ENCODE measurements around the gene PARP2. TPM values are rescaled to one million over a fixed set of nuclear protein-coding genes. Genes with fewer than 3 reads are reported as not detected.

The PARP2 gene
- total and polyA plus RNA-seq, 8 donors: 18.0 to 68.4 (median 59.0) TPM

- DNase-seq: no peak
- intact Hi-C loops (cut with DNase I): no loop called here
- H3K9me3 ChIP-seq: no peaks in the 10 kb centered on the region
- TF ChIP-seq CTCF (IDR thresholded peaks at IDR 0.05): no peak
- no peak for ATAC-seq
- H3K36me3 ChIP-seq: peaks cover 0 to 48% of the 10 kb centered on the region in 2 donors
- no peaks in the 10 kb centered on the region for H3K27me3 ChIP-seq
- H3K27ac ChIP-seq: no peak overlapping the region
- peaks cover 0 to 20% of the 10 kb centered on the region in 2 donors for H3K4me1 ChIP-seq
- no peak overlapping the region for H3K4me3 ChIP-seq
Measured at GRCh38 chr14:20302042-20302755, 41.2 kb upstream of the PARP2 start.

- ATAC-seq: peak; percentile 100
- TF ChIP-seq CTCF (IDR thresholded peaks at IDR 0.05): peak; percentile 90 to 94
- peaks cover 0 to 20% of the 10 kb centered on the region in 2 donors for H3K4me1 ChIP-seq
- H3K27ac ChIP-seq: peak within 1 kb of the TSS in 1 of 2 donors; percentile 74
- peak; percentile 84 to 93 (median 91) for DNase-seq
- H3K9me3 ChIP-seq: no peaks in the 10 kb centered on the region
- intact Hi-C loops (cut with DNase I): no loop called here
- peak within 1 kb of the TSS; percentile 77 to 81 for H3K4me3 ChIP-seq
- peaks cover 0 to 16% of the 10 kb centered on the region in 2 donors for H3K36me3 ChIP-seq
- no peaks in the 10 kb centered on the region for H3K27me3 ChIP-seq
Measured at GRCh38 chr14:20305265-20306078, 38.0 kb upstream of the PARP2 start, which contains the start of gene TTC5. Gene TTC5 (minus strand): TSS chr14:20305951. CDS start chr14:20305937, 14 bp downstream.

GRCh38 chr14:20306079-20306423 is 37.4 kb upstream of the PARP2 start:
- Histone ChIP-seq H3K27me3 (no peaks in the 10 kb centered on the region), H3K4me3 (peak overlapping the region in 1 of 2 donors; percentile 81), H3K4me1 (peaks cover 0 to 20% of the 10 kb centered on the region in 2 donors), H3K9me3 (no peaks in the 10 kb centered on the region), H3K36me3 (peaks cover 0 to 10% of the 10 kb centered on the region in 2 donors), H3K27ac (no peak overlapping the region)
- DNase-seq (no peak), ATAC-seq (no peak)
- TF ChIP-seq CTCF (IDR thresholded peaks at IDR 0.05): peak in 1 of 2 donors; percentile 26
- intact Hi-C loops (cut with DNase I): no loop called here

GRCh38 chr14:20314026-20314425 is 29.4 kb upstream of the PARP2 start:
- Histone ChIP-seq H3K36me3 (peaks cover 0 to 75% of the 10 kb centered on the region in 2 donors), H3K4me1 (no peaks in the 10 kb centered on the region), H3K4me3 (no peak overlapping the region), H3K27ac (no peak overlapping the region), H3K9me3 (no peaks in the 10 kb centered on the region), H3K27me3 (no peaks in the 10 kb centered on the region)
- ATAC-seq (no peak), DNase-seq (no peak)
- intact Hi-C loops (cut with DNase I): no loop called here
- TF ChIP-seq CTCF (IDR thresholded peaks at IDR 0.05): no peak

- intact Hi-C loops (cut with DNase I): no loop called here
- ATAC-seq: no peak
Measured at GRCh38 chr14:20317720-20318119, 25.7 kb upstream of the PARP2 start.

More at GRCh38 chr14:20317720-20318119, 25.7 kb upstream of the PARP2 start:
- Histone ChIP-seq H3K4me1 (no peaks in the 10 kb centered on the region), H3K9me3 (no peaks in the 10 kb centered on the region), H3K4me3 (no peak overlapping the region), H3K36me3 (peaks cover 0 to 88% of the 10 kb centered on the region in 2 donors), H3K27me3 (no peaks in the 10 kb centered on the region), H3K27ac (no peak overlapping the region)
- no peak for TF ChIP-seq CTCF (IDR thresholded peaks at IDR 0.05)
- no peak for DNase-seq

Data from left lung (tissue), 10 donors.